ENCODE measurements around the gene GABBR2.

Gene GABBR2

GRCh38 chr9:98253565-98253964 lies 455.2 kb downstream of the GABBR2 start:
- Histone ChIP-seq H3K79me2 (no peaks in the 10 kb centered on the region), H2AFZ (no peak overlapping the region), H3K4me1 (no peaks in the 10 kb centered on the region), H3K27me3 (ENCODE audit: control insufficient read depth, insufficient read depth, low read length) (no peaks in the 10 kb centered on the region), H3K9me3 (ENCODE audit: control insufficient read depth, low read length) (no peaks in the 10 kb centered on the region), H3K36me3 (ENCODE audit: control insufficient read depth, insufficient read depth, low read length) (no peaks in the 10 kb centered on the region), H3K27ac (no peak overlapping the region), H3K9ac (no peak overlapping the region), H3K4me2 (ENCODE audit: low read length) (no peak overlapping the region), H3K4me3 (ENCODE audit: low read depth, low read length) (no peak overlapping the region)
- no peak for TF ChIP-seq CTCF (IDR thresholded peaks at IDR 0.05)

- no peak overlapping the region for H3K4me3 ChIP-seq (ENCODE audit: low read depth, low read length)
- no peaks in the 10 kb centered on the region for H3K79me2 ChIP-seq
- H3K27me3 ChIP-seq (ENCODE audit: control insufficient read depth, insufficient read depth, low read length), result no peaks in the 10 kb centered on the region
- H2AFZ ChIP-seq, result no peak overlapping the region
- H3K27ac ChIP-seq, result no peak overlapping the region
- no peaks in the 10 kb centered on the region for H3K9me3 ChIP-seq (ENCODE audit: control insufficient read depth, low read length)
- H3K4me2 ChIP-seq (ENCODE audit: low read length), result no peak overlapping the region
- H3K4me1 ChIP-seq, result no peaks in the 10 kb centered on the region
- H3K9ac ChIP-seq, result no peak overlapping the region
- H3K36me3 ChIP-seq (ENCODE audit: control insufficient read depth, insufficient read depth, low read length), result no peaks in the 10 kb centered on the region
- no peak for TF ChIP-seq CTCF (IDR thresholded peaks at IDR 0.05)
These were observed 457.2 kb downstream of the GABBR2 start for GRCh38 chr9:98251551-98251950.

- no peak overlapping the region for H2AFZ ChIP-seq
- no peaks in the 10 kb centered on the region for H3K36me3 ChIP-seq (ENCODE audit: control insufficient read depth, insufficient read depth, low read length)
- no peaks in the 10 kb centered on the region for H3K9me3 ChIP-seq (ENCODE audit: control insufficient read depth, low read length)
- no peaks in the 10 kb centered on the region for H3K4me1 ChIP-seq
- H3K4me3 ChIP-seq (ENCODE audit: low read depth, low read length), result no peak overlapping the region
- no peak overlapping the region for H3K9ac ChIP-seq
- no peak for TF ChIP-seq CTCF (IDR thresholded peaks at IDR 0.05)
- no peaks in the 10 kb centered on the region for H3K27me3 ChIP-seq (ENCODE audit: control insufficient read depth, insufficient read depth, low read length)
- no peak overlapping the region for H3K4me2 ChIP-seq (ENCODE audit: low read length)
- H3K79me2 ChIP-seq, result no peaks in the 10 kb centered on the region
- H3K27ac ChIP-seq, result no peak overlapping the region
These were observed 459.0 kb downstream of the GABBR2 start for GRCh38 chr9:98249771-98250170.

- Histone ChIP-seq H3K36me3 (ENCODE audit: control insufficient read depth, insufficient read depth, low read length) (no peaks in the 10 kb centered on the region), H3K79me2 (no peaks in the 10 kb centered on the region), H3K4me2 (ENCODE audit: low read length) (no peak overlapping the region), H3K4me3 (ENCODE audit: low read depth, low read length) (no peak overlapping the region), H3K27me3 (ENCODE audit: control insufficient read depth, insufficient read depth, low read length) (no peaks in the 10 kb centered on the region), H3K4me1 (no peaks in the 10 kb centered on the region), H3K9ac (no peak overlapping the region), H2AFZ (no peak overlapping the region), H3K9me3 (ENCODE audit: control insufficient read depth, low read length) (no peaks in the 10 kb centered on the region), H3K27ac (no peak overlapping the region)
- no peak for TF ChIP-seq CTCF (IDR thresholded peaks at IDR 0.05)
These were observed 459.8 kb downstream of the GABBR2 start for GRCh38 chr9:98248737-98249474.
